Measurements from ENCODE around the gene CRB3.
A peak's percentile ranks its signal among the peaks of the same experiment; 100 is the strongest.
"Not testable (repeated sequence)": the region's sequence is repeated elsewhere in the genome, so short reads cannot be mapped to it uniquely, and the experiment has no call there.

The CRB3 gene, protein sequence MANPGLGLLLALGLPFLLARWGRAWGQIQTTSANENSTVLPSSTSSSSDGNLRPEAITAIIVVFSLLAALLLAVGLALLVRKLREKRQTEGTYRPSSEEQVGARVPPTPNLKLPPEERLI
- 1.4 to 1.5 reads per million in 2 donors for total RNA-seq

DNA sequence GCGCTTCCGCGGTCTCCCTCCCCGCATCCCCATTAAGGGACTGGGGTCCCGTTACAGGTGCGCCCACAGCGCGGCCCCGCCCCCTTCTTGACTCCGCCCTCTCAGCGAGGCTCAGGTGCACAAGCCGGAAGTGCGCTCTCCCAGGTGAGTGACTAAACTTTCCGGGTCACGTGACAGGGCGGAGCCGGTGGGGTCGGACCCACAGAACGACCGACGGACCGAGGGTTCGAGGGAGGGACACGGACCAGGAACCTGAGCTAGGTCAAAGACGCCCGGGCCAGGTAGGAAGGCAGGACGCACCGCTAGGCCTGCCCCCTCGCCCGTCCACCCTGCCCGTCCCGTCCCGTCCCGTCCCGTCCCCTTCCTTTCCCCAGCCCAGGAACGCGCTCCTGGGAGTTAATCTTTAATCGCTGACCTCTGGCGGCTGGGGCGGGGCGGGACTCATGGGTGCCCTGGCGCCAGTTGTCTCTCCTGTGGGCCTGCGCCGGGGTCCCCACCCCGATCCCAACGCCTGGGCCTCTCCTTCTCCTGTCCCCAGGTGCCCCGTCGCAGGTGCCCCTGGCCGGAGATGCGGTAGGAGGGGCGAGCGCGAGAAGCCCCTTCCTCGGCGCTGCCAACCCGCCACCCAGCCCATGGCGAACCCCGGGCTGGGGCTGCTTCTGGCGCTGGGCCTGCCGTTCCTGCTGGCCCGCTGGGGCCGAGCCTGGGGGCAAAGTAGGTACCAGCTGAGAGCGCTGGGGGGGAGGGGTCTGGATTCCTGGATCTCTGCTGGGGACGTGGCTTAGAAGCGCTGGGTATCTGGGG, at the start of gene CRB3:
Gene CRB3 (plus strand): TSS at position 202 of the 804 bp plus-strand sequence. CDS start 431 bp downstream, at position 633.
- no peak for DNase-seq

DNA sequence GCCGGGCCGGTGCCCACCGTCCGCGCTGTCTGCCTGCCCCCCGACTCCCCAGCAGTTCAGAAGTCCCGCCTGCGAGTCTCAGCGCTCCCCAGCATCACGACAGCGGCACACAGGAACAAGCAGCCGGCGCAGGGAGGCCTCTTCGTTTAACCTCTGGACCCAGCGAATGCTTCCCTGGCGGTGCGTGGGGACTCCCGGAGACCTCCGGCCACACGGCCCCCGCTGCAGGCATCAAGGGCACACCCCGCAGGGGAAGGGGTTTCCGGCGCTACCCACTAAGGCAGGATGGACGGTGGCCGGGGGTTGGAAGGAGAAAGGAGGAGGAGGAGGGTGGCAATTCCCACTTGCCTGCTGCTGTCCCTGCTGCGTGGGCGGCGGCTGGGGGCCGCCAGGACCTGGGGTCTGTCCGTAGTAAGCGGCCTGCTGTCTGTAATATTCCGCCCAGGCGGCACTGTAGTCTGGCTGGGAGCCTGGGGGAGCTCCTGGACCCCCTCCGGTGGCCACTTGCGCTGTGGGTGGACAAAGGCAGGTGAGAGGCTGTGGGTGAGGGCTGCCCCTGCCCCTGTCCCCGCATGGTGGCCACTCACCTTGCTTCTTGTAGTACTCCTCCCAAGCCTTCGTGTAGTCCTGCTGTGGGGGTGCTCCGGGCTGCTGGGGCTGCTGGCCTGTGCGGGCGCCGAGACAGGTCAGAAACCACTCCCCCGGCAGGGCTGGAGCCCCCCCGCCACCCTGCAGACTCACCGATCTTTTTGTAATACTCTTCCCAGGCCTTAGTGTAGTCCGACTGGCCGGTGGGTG, 49.1 kb upstream of the CRB3 start:
- DNase-seq, result no peak

DNA sequence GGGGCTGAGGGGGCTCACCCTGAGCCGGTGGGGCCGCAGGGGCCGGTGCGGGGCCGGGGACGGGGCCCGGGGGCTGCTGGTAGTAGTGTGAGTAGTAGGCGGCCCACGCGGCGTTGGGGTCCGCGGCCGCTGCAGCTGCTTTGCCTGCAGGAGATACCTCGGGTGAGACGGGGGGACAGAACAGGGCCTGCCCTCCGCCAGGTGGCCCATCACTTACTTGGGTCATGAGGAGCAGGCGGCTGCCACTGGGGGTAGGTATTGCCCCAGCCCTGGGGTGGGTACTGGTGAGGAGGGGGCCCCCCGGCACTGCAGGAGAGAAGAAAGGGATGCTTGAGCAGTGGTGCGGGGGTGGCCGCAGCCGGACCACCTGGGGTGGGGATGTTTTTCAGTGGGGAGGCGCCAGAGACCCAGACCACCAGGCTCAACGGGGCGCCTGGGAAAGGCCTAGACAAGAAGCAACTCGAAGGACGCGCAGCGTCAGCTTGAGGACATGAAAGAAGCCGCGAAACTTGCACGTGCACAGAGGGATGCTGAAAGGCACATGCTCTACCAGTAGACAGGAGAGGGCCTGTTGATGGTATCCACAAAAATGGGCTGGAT, 48.4 kb upstream of the CRB3 start:
- DNase-seq, result no peak

DNA sequence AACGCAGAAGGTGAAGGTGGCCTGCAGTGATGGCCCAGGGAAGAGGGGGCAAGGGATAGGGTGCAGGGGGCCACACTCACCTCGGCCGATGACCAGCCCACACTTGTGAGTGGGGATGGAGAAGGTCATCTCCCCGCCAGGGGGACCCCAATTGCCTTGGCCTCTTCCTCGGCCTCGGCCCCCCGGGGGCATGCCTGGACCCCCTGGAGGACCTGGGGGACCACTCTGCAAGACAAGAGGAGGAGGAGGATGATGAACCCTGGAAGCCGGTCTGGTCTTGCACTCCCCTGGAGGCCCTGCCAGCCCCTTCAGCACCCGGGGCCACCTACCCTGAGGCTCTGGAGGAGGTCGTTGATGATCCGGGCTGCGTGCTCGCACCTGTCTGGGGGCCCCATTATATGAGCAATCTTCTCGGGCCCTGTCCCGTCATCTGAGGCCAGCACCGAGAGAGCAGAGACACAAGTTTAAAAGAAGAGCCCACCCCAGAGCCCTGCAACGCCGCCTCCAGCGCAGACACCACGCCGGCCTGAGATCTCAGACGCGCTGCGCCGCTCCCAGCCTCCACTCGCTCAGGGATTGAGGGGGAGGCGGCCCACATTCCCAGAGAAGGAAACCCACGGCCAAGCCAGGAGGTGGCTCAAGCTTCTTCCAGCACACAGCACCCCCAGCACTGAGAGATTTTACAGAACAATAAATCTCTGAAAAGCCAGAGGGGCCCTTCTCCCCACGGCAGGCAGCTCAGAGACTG, 47.2 kb upstream of the CRB3 start:
- DNase-seq, result no peak

DNA sequence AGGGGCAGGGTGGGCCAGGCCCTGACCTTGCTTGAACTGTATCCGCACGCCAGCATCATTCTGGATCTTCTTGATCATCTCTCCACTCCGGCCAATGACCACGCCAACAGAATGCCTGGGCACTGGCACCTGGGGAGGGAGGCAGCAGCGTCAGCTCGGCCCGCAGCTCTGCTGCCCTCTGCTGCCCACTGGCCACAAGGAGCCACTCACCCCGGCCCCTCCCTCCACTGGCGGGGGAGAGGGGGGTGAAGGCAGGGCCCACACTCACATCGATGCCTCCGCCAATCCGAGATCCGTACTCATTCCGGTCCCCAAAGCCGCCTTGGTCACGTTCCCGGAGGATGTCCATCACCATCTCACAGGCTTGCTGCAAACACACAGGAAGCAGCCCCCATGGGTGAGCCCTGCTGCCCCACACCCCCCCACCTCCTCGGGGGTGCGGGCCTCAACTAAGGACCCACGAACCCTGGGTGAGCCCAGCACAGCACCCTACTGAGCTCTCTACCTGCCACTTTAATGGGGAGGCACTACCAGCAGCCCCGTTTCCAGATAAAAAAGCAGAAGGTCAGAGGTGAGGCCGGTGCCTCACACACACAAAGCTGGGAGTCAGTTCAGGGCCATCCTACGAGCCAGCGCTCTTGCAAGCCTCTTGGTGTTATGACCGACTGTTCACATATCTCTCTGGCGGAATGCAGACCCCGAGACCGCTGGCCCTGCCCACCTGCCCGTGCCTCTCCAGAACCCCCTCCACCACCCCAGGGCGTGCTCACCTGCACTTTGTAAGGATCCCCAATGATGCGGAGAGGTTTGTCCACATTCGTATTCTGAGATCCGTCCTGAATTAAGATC, 46.1 kb upstream of the CRB3 start:
- no peak for DNase-seq

DNA sequence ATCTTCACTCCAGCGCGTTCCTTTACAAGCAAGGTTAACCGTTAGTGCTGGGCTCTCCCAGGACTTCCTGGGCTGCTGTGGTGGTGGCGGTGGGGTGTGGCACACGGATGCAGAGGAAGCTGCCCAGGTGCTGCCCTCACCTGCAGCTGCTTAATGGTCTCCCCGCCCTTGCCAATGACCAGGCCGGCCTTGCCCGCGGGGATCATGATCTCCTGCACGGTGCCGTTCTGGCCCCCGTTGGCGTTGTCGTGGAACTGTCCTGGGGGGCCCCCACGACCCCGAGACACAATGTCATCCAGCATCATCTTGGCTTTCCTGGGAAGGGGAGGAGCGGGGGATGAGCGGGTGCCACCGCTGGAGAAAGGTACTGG, 45.5 kb upstream of the CRB3 start:
- no peak for DNase-seq

DNA sequence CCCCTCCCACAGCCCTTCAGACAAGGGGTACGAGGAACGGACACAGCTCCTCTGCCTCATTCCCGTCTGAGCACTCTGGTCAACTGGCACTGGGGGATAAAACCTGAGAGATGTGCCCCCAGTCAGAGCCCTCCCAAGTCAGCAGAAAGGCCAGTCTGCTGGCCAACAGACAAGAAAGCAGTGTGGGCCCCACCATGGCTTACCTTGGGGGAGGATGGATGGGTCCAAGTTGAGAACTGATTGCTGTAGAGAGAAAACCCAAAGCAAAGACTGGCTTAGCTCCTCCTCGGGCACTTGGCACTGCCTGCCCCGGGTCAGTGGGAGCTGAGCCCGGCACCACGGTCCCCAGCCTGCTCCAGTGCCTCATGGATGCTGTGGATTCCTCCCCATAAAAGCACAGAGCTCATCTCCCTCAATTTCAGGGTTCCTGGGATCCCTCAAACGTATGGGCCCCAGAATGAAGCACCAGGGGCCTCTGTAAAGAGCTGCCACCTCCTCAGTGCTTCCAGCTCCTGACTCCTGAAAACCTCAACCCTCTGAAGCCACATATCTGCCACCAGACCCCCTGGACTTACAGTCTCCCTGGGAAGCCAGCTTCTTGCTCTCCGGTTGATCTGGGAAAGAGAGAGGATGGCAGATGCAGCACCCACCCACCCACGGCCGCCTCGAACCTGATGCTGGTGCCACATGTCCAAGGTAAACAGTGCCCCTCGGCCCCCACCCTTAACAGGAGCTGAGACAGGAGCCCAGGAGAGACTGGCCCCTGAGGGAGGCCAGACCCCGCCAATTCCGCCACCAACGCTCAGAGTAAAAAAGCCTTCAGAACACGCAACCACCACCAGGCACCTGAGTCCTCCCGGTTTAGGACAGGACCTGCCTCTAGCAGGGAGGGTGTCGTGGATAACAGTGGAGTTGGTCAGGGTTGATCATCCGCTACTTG, 42.7 kb upstream of the CRB3 start:
- DNase-seq, result no peak

DNA sequence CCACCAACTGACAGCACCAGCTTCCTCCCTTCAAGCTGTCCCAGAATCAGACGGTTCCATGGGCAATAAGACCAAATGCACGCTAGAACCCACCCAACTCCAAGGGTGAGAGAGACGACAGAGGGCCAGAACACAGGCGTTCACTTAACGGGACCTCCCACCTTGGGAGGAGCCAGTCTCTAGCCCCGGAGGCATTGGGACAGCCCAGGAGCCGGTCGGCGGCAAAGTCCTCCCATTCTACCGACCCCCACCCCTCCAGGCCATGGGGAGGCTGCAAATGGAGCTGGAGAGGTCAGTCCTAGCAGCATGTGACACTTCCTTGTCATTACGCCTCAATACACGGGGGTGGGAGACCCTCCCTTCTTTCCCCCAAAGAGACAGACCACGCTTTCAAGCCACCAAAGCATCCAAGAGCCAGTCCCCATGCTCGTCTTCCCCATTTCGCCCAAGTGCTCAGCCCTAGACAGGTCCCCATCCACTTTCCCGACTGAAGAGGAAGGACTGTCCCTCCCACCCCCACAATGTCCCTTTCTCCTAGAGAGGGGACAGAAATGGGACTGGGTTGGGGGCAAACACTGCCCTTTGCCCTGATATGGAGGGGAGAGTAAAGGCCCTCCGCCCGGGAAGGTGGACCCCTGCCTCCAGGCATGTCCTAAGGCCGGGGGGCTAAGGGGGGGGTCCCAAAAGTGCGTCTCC, 40.4 kb upstream of the CRB3 start:
- DNase-seq, result no peak

DNA sequence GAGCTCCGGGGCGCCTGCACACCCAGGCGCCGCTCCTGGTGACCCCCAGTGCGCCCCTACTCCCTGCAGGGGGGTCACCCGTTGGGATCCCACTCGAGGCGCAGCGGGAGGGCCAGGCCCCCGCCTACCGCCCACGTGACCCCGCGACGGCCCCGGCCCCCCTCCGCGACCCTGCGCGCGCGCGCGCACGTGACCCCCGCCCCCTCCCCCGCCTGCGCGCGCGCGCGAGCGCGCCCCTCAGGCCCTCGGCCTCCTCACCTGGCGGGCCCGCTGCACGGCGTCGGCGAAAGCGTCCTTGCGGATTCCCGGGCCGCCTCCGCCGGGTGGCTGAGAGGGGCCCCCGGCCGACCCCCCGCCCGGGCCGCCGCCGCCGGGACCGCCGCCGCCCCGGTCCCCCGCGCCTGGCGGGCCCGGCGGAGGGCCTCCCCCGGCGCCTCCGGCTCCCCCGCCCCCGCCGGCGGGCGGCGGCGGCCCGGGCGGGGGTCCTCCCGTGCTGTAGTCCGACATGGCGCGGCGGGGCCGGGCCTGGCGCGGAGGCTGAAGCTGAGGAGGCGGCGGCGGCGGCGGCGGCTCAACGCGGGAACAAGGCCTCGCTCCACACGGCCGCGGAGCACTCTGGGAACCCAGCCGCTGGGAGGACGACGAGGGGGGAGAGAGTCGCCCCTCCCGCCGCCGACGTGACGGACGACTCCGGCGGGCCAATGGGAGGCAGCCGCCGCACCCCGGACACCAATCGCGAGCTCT, 39.7 kb upstream of the CRB3 start, which contains the start of gene KHSRP:
Gene KHSRP (minus strand): TSS at position 617 of the 744 bp plus-strand sequence. CDS start 110 bp downstream, at position 507.
- peak; percentile 96 for DNase-seq

DNA sequence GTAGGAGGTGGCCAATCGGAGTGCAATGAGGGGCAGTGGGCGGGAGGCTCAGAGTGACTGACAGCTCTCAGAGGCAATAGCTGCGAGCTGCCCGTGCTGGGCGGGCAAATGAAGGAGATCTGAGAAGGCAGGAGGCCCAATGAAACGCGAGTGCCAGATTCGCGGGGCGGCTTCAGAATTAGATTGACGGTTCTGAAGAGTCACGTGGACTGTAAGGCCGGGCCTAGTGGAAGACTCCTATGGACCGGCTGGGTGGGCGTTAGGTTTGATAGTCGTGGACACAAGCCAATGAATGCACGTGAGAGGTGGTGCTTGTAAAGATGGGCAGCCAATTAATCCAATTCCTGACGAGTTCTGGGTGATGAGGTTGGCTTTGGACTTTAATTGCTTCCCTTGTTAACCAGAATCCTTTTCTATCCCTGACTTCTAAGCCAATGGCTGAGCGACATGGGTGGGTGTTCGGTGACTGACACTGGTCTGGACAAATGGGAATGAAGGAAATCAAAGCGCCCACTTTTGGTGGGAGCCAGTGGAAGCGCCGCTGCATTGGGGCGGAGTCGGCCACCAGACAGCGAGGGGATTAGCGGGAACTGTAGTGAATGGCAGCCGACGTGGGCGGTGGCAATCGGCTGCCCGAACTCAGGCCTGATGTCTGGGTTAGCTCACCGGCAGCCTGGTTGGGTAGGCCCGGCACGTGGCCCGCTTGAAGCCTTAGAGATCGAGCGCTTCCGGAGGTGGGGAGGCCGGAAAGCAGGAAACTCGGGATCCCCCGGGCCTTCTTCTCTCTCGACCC, 38.9 kb upstream of the CRB3 start:
- DNase-seq, result peak; percentile 72

DNA sequence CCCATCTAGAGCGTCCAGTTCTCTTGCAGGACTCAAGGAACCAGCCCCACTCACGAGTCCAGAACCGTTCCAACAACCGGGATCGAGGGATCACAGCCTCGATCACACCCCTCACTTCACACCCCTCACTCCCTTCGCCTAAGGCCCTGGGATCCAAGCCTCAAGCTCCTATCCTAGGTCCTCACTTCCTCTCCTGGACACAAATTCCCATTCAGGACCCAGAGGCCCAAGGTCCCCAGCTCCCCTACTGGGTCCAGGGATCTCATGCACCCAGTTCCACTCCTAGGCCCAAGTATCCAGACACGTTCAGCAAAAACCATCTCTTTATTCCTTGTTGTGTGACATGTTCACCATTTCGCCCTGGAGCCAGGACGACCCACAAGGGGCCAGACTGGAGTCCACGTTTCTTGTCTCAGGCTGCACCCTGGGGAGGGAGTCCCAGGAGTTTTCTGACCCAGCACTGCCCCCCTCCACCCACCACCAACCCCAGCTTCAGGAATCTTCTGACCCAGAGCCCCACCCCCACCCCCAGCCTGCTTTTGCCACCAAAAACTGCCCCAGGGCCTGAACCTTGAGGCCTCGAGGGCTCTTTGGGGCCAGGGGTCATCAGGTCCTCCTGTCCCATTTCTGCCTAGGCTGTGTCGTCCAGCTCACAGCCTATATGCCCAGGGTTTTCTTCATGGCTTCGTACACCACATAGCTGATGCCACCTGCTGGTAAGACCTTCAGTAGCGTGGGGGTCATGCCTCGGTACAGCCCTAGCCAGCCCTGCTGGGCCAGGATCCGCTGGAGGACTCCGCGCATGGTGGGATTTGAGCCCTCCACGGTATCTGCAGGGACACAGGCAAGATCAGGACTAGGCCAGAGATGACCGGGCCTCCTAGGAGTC, 38.1 kb upstream of the CRB3 start:
- no peak for DNase-seq

DNA sequence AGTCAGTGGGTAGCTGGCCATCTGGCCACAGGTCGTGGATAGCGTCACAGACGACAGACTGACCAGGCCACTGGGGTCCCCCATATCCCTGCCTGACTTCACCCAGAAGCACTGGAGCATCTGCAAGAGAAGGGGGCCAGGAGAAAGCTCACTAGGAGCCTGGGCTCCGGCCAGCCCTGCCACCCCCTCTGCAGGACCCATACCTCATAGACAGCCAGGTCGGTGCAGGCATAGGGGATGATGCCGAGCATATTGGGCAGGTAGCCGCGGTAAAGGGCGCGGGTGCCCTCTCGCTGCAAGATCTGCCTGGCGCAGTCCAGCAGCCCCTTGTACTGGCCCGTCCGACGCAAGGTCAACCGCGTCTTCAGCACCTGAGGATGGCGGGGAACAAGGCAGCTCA, 36.9 kb upstream of the CRB3 start:
- no peak for DNase-seq

DNA sequence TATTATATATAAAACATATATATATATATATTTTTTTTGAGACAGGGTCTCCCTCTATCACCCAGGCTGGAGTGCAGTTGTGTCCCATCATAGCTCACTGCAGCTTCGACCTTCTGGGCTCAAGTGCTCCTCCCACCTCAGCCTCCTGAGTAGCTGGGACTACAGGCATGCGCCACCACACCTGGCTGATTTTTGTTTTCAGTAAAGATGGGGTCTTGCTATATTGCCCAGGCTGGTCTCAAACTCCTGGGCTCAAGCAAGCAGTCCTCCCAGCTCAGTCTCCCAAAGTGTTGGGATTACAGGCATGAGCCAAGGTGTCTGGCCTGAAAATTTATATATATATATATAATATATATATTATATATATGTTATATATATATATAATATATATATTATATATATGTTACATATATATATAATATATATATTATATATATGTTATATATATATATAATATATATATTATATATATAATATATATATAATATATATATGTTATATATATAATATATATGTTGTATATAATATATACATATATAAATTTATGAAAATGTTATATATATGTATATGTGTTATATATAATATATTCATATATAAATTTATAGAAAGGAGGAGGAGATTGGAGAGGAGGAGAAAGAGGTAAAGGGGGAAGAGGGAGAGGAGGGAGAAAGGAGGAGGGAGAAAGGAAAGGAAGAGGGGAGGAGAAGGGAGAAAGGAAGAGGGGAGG, 35.2 kb upstream of the CRB3 start:
- not testable (repeated sequence) for DNase-seq

DNA sequence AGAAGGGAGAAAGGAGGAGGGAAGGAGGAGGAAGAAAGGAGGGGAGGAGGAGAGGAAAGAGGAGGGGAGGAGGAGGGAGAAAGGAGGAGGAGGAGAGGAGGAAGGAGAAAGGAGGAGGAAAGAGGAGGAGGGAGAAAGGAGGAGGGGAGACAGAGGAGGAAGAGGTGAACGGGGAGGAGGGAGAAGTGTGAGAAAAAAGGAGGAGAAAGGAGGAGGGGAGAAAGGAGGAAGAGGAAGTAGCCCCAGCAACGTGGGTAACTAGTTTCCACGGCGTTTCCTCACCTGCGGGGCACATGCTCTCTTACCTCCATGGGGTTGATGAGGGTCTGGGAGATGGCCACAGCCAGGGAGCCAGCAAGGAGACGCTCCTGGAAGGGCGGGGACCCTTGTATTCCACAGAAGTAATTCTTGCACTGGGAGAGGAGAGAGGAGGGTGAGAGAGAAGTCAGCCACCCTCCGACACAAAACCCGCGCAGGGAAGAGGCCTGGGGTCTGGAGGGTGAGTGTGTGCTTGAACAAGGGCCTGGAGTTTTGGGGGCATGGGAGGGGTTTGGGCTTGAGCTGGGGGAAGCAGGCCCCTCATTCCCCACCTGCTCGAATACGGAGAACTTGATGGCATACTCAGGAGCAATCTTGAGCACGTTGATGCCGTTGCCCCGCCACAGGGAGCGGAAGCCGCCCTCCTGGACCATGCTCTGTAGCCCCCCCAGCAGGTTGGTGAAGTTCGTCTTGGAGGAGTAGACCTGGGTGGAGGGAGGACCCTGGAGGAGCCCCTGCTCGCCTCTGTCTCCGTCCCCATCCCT, 34.5 kb upstream of the CRB3 start:
- no peak for DNase-seq

DNA sequence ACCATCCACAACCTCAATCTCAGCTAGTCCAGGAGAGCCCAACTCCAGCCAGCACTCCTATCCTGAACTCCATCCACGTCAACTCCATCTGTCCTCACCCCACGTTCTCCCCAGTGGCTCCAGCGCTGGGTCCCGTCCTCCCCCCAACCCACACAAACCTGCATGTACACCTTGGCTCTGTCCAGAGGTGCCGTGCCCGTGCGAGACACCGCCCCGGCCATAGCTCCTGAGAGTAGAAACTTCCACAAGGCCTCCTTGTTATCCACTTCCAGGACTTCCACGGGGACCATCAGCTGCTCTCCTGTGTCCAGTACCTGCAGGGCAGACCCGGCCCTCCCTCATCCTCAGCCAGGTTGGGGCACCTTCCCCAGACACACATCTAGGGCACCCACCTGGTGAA, 32.2 kb upstream of the CRB3 start:
- DNase-seq, result no peak

All from activated gamma-delta T cell (primary cell).